ENCODE results near the gene DNASE1L2. TPM values are rescaled to one million over a fixed set of nuclear protein-coding genes. Genes with fewer than 3 reads are reported as not detected.

Gene DNASE1L2
- total and polyA plus RNA-seq, 10 of the 15 experiments (the other 5 are each of a cell fraction or from before 2014, with no cell fraction given) = 0.06 to 1.5 (median 0.29) TPM

DNA sequence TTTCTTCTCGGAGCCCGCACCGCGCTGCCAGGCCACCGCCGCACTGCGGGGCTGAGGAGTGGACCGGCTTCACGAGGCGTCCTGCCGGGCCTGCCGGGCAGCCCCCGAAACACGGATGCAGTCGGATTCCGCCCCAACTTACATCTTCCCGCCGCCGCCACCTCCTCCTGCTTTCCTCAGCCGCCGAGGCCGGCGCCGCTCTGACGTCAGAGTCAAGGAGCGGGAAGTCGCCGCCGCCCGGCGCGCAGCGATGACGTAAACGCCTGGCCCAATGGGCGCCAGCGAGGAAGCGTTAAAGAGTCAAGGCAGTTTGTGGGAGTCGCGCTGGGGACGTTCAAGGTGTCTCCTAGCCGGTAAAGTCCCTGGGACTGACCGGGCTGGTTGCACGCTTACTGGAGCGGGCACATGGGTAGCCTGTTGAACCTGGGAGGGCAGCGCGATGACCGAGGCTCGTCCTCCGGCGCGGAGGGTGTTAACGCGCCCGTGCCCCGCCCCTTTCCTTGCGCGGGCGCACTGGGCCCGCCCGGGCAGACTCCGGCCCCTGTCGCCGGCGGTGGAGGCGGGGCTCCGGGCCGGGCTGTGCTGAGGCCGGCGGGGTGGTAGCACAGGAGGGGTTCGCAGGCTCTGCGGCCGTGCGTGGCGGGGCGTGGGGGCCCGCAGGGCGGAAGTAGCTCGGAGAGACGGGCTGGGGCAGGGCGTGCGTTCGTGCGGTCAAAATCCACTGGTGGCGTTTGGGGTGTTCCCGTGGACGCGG, 31.8 kb downstream of the DNASE1L2 start, which contains the start of gene RNPS1 (continued):
- TF ChIP-seq TAF1 (IDR thresholded peaks at IDR 0.05; ENCODE audit: borderline replicate concordance, low read depth, low read length) (peak; percentile 89), CHD2 (IDR thresholded peaks at IDR 0.05; ENCODE audit: borderline replicate concordance, low read depth, low read length) (0 out of 2 replicates have a peak, but pooled peaks have one; percentile 32), ZSCAN29 (IDR thresholded peaks at IDR 0.05) (peak; percentile 88; the same call in 1 of the 2 replicates), POLR2AphosphoS2 (IDR thresholded peaks at IDR 0.05; ENCODE audit: low read depth, low read length) (peak; percentile 92), MXI1 (IDR thresholded peaks at IDR 0.05; ENCODE audit: low read depth, low read length) (peak; percentile 81), FOXK2 (IDR thresholded peaks at IDR 0.05) (peak; percentile 58), STAT1 (conservative IDR thresholded peaks at IDR 0.05) (peak; percentile 99), ETV6 (conservative IDR thresholded peaks at IDR 0.05 in 1 of 2, IDR thresholded peaks at IDR 0.05 in 1 of 2; ENCODE audit: borderline replicate concordance in 1 of 2, low read depth in 1 of 2) (peak in 1 of 2 experiments; percentile 60; a peak in 1 of 4 replicates), SKIL (IDR thresholded peaks at IDR 0.05; ENCODE audit: low read depth, poor library complexity, severe bottlenecking) (no peak), ZZZ3 (IDR thresholded peaks at IDR 0.05; ENCODE audit: control insufficient read depth, insufficient read length, low read depth) (no peak), PBX3 (IDR thresholded peaks at IDR 0.05; ENCODE audit: insufficient replicate concordance, low read depth, low read length) (no peak), HDAC6 (IDR thresholded peaks at IDR 0.05; ENCODE audit: unreplicated experiment) (peak; percentile 73), TCF7 (IDR thresholded peaks at IDR 0.05; ENCODE audit: borderline replicate concordance) (no peak), ZBTB33 (IDR thresholded peaks at IDR 0.05) (0 out of 2 replicates have a peak, but pooled peaks have one; percentile 28), NR2C1 (IDR thresholded peaks at IDR 0.05) (peak; percentile 92), ZBTB40 (IDR thresholded peaks at IDR 0.05; ENCODE audit: borderline replicate concordance) (peak; percentile 84)
- TF ChIP-seq, protein P1, sequence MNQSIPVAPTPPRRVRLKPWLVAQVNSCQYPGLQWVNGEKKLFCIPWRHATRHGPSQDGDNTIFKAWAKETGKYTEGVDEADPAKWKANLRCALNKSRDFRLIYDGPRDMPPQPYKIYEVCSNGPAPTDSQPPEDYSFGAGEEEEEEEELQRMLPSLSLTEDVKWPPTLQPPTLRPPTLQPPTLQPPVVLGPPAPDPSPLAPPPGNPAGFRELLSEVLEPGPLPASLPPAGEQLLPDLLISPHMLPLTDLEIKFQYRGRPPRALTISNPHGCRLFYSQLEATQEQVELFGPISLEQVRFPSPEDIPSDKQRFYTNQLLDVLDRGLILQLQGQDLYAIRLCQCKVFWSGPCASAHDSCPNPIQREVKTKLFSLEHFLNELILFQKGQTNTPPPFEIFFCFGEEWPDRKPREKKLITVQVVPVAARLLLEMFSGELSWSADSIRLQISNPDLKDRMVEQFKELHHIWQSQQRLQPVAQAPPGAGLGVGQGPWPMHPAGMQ (IDR thresholded peaks at IDR 0.05; ENCODE audit: borderline replicate concordance) = no peak

Measured in GM12878 (cell line).